GM23338 (cell line): ENCODE measurements around the gene B4GALT2. TPM values are rescaled to one million over a fixed set of nuclear protein-coding genes. Genes with fewer than 3 reads are reported as not detected.
A peak's percentile ranks its signal among the peaks of the same experiment; 100 is the strongest.

Source experiments
- ATAC-seq: fragments of 200-7000 bp; cut with Tn5 transposase; 3 replicates; pipeline ENCODE4 v1.9.1; 2020
- DNase-seq: peaks from one replicate; pipeline ENCODE4 v3.0.0-alpha.2; 2015; ENCODE audit warnings: low spot score
- H2AFZ ChIP-seq: fragments of 200-600 bp; sonication (generic); 2 replicates; pipeline ENCODE4 v1.8.0; 2016; ENCODE audit warnings: antibody characterized with exemption, mild to moderate bottlenecking, moderate library complexity
- H3F3A ChIP-seq: fragments of 200-600 bp; sonication (generic); replicated peaks from 2 replicates; pipeline ENCODE4 v1.8.0; 2017; ENCODE audit warnings: antibody characterized with exemption, mixed run types, low read depth
- H3K27ac ChIP-seq: fragments of 200-600 bp; sonication (generic); 2 replicates; pipeline ENCODE4 v1.6.1; 2016; ENCODE audit warnings: low read depth
- H3K27me3 ChIP-seq: fragments of 200-600 bp; sonication (generic); 2 replicates; pipeline ENCODE4 v1.8.0; 2016; ENCODE audit warnings: mild to moderate bottlenecking, mixed run types, moderate library complexity; ENCODE audit not compliant: insufficient read depth
- H3K36me3 ChIP-seq: fragments of 200-600 bp; sonication (generic); 2 replicates; pipeline ENCODE4 v1.8.0; 2016; ENCODE audit warnings: mild to moderate bottlenecking; ENCODE audit not compliant: insufficient read depth
- H3K4me1 ChIP-seq: fragments of 200-600 bp; sonication (generic); 2 replicates; pipeline ENCODE4 v1.8.0; 2016; ENCODE audit warnings: mild to moderate bottlenecking, moderate library complexity; ENCODE audit not compliant: insufficient read depth
- H3K4me2 ChIP-seq: fragments of 200-600 bp; sonication (generic); 2 replicates; pipeline ENCODE4 v1.7.1; 2017; ENCODE audit warnings: mixed run types
- H3K4me3 ChIP-seq: fragments of 200-600 bp; sonication (generic); 2 replicates; pipeline ENCODE4 v1.6.1; 2016; ENCODE audit warnings: mixed run types
- H3K79me2 ChIP-seq: fragments of 200-600 bp; sonication (generic); replicated peaks from 2 replicates; pipeline ENCODE4 v1.8.0; 2017; ENCODE audit warnings: mild to moderate bottlenecking; ENCODE audit not compliant: insufficient read depth
- H3K9me2 ChIP-seq: fragments of 200-600 bp; sonication (generic); 2 replicates; pipeline ENCODE4 v1.8.0; 2017; ENCODE audit not compliant: insufficient read depth
- H4K20me1 ChIP-seq: fragments of 200-600 bp; sonication (generic); replicated peaks from 2 replicates; pipeline ENCODE4 v1.8.0; 2017; ENCODE audit warnings: mild to moderate bottlenecking; ENCODE audit not compliant: insufficient read depth
- H3K27ac Mint-ChIP-seq: 2 replicates; pipeline ENCODE4 v1.8.0; 2020; ENCODE audit warnings: inconsistent platforms, mild to moderate bottlenecking, moderate library complexity, mixed read lengths
- H3K27me3 Mint-ChIP-seq: 3 replicates; pipeline ENCODE4 v1.8.0; 2022; ENCODE audit warnings: low read depth, mild to moderate bottlenecking, moderate library complexity, mixed read lengths, inconsistent platforms; ENCODE audit not compliant: insufficient read depth, poor library complexity
- H3K36me3 Mint-ChIP-seq: 3 replicates; pipeline ENCODE4 v1.8.0; 2021; ENCODE audit warnings: low read depth, mild to moderate bottlenecking, inconsistent platforms, moderate library complexity, mixed read lengths
- H3K4me1 Mint-ChIP-seq: 3 replicates; pipeline ENCODE4 v1.8.0; 2020; ENCODE audit warnings: mild to moderate bottlenecking, inconsistent platforms, mixed read lengths
- H3K4me3 Mint-ChIP-seq: 3 replicates; pipeline ENCODE4 v1.8.0; 2021; ENCODE audit warnings: moderate library complexity, mild to moderate bottlenecking, inconsistent platforms, mixed read lengths
- H3K9me3 Mint-ChIP-seq: 3 replicates; pipeline ENCODE4 v1.8.0; 2020; ENCODE audit warnings: moderate library complexity, mild to moderate bottlenecking, inconsistent platforms, mixed read lengths
- CTCF ChIP-seq, 2 experiments: fragments of 200-600 bp in 1 of 2; sonication (generic) in 1 of 2; conservative IDR thresholded peaks; 2 replicates each; pipeline versions ENCODE4 v1.5.1 to v1.6.1; 2016 to 2017; ENCODE audit warnings: antibody characterized with exemption in 2 of 2, low read depth in 2 of 2, mild to moderate bottlenecking in 2 of 2, moderate library complexity in 1 of 2
- POLR2AphosphoS5 ChIP-seq: IDR thresholded peaks from 2 replicates; pipeline ENCODE4 v1.6.1; 2016; ENCODE audit warnings: antibody characterized with exemption, low read depth
- ZNF462 ChIP-seq: fragments of 250-450 bp; sonication (Bioruptor Pico); IDR thresholded peaks from 2 replicates; pipeline ENCODE4 v1.5.0; 2020; ENCODE audit warnings: mild to moderate bottlenecking, moderate library complexity
- polyA plus RNA-seq: library from polyadenylated mRNA; unstranded; fragments of >200 nt; fragmentation: Nextera tagmentation; extraction: Ambion mirVana; gene quantifications from 2 replicates; pipeline ENCODE4 v1.2.1, GENCODE V29; 2016
- total RNA-seq: library from RNA; depleted of rRNA; stranded (reverse); fragments of >200 nt; shearing (Covaris generic); gene quantifications from 2 replicates; pipeline ENCODE4 v1.2.3, GENCODE V29; 2014

B4GALT2 gene
- total and polyA plus RNA-seq, 2 experiments from 2014 or later = 22.4 to 63.1 TPM

- H3K9me2 ChIP-seq = no peaks in the 10 kb centered on the region
- H2AFZ ChIP-seq = peak overlapping the region; percentile 96
- peak overlapping the region; percentile 88; the same call in 1 of the 2 replicates for H3K27ac ChIP-seq
- H3K4me3 ChIP-seq = peak overlapping the region; percentile 96
- H3F3A ChIP-seq = peaks cover 36% of the 10 kb centered on the region
- peaks cover 8% of the 10 kb centered on the region for H3K27me3 ChIP-seq
- no peaks in the 10 kb centered on the region for H3K36me3 ChIP-seq
- peaks cover 16% of the 10 kb centered on the region for H4K20me1 ChIP-seq
- TF ChIP-seq POLR2AphosphoS5 = 0 out of 2 replicates have a peak, but pooled peaks have one; percentile 1
- peak; percentile 84 to 97 for TF ChIP-seq CTCF (conservative IDR thresholded peaks at IDR 0.05; ENCODE audit: low read depth in 2 of 2)
- no peak for TF ChIP-seq ZNF462
- H3K79me2 ChIP-seq = 0 out of 2 replicates have a peak, but pooled peaks cover 7% of the 10 kb centered on the region
- H3K27ac Mint-ChIP-seq = peak overlapping the region; percentile 82; the same call in 1 of the 2 replicates
- peak; percentile 56 for ATAC-seq
- peaks cover 4% of the 10 kb centered on the region; the same call in 1 of the 3 replicates for H3K36me3 Mint-ChIP-seq
- peaks cover 44% of the 10 kb centered on the region for H3K4me1 ChIP-seq
- H3K4me1 Mint-ChIP-seq = peaks cover 61% of the 10 kb centered on the region
- H3K4me2 ChIP-seq = peak overlapping the region; percentile 97
- peak overlapping the region; percentile 81 for H3K4me3 Mint-ChIP-seq
- peak; percentile 93 for DNase-seq
- H3K27me3 Mint-ChIP-seq = peaks cover 41% of the 10 kb centered on the region
- no peaks in the 10 kb centered on the region for H3K9me3 Mint-ChIP-seq
Measured at GRCh38 chr1:43934101-43934985, 44.7 kb upstream of the B4GALT2 start.
